Stimulated activated CD8-positive, alpha-beta memory T cell treated with anti-CD3 and anti-CD28 coated beads, Interleukin-4, amount 100 ng/mL, for 4 hours (primary cell): ENCODE measurements around the gene SLC25A42.
A peak's percentile ranks its signal among the peaks of the same experiment; 100 is the strongest.
"Not testable (repeated sequence)": the region's sequence is repeated elsewhere in the genome, so short reads cannot be mapped to it uniquely, and the experiment has no call there.

Source experiments
- DNase-seq, 2 donors: peaks; one replicate each; pipeline ENCODE4 v3.0.0-alpha.2; 2020; ENCODE audit warnings: low read depth in 2 of 2, low spot score in 1 of 2

The SLC25A42 gene, protein sequence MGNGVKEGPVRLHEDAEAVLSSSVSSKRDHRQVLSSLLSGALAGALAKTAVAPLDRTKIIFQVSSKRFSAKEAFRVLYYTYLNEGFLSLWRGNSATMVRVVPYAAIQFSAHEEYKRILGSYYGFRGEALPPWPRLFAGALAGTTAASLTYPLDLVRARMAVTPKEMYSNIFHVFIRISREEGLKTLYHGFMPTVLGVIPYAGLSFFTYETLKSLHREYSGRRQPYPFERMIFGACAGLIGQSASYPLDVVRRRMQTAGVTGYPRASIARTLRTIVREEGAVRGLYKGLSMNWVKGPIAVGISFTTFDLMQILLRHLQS

DNA sequence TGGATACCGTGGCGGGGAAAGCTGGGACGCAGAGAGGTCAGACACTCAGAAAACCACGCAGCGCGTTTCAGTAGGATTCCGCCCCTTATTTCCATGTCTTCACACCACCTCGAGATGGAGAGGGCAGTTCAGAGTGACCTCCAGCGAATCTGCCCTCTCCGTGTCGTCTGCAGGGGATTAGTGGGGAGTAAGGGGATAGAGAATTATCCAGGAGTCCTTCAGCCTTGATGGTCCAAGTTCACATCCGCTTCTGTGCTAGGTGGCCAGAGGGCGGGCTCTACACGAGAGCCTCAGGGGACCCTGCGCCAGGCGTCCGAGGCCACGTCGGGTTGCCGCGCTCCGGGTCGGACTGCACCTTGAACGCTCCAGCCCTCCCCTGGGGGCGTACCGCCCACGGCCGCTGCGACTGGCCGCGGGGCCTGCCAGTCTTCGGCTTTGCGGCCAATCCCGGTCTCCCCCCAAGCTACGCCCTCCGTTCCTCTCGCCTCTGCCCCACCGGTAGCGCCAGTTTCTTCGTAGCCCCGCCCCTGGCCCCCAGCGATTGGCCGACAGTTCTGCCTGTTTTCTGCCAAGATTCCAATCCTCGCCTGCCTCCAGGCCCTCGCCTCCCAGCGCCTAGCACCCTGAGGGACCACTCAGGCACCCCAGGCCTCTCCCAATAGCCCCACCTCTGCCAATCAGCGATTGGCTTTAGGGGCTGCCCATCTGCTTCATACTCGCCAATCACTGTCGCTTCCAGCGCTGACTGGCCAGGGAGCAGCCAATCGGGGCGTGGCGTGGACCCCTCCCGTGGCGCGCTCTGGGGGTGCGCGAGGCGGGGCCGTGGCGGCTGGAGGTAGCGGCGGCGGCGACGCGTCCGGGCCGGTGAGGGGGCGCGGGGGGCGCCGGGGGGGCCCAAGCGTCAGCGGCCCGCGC is at the start of gene SLC25A42:
SLC25A42 (plus strand) TSS at position 812 of the 915 bp plus-strand sequence. CDS start 32,131 bp downstream, outside the sequence.
- DNase-seq = peak; percentile 96 to 99

DNA sequence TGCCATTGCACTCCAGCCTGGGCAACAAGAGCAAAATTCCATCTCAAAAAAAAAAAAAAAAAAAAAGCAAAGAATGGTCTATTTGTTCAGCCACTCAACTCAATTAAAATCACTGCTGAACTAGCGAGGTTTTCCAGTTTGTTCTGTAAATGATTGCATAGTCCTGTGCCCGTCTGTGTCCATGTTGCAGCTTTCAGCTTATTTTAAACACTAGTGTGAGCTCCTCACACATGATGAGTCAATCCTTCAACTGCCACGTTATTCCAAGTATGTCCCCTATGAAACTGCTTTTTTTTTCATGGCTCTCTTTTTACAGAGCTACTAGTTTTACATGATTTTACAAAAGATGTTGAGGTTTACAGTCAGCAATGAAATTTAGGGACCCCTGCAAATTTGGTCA is 42.7 kb upstream of the SLC25A42 start:
- DNase-seq = no peak

DNA sequence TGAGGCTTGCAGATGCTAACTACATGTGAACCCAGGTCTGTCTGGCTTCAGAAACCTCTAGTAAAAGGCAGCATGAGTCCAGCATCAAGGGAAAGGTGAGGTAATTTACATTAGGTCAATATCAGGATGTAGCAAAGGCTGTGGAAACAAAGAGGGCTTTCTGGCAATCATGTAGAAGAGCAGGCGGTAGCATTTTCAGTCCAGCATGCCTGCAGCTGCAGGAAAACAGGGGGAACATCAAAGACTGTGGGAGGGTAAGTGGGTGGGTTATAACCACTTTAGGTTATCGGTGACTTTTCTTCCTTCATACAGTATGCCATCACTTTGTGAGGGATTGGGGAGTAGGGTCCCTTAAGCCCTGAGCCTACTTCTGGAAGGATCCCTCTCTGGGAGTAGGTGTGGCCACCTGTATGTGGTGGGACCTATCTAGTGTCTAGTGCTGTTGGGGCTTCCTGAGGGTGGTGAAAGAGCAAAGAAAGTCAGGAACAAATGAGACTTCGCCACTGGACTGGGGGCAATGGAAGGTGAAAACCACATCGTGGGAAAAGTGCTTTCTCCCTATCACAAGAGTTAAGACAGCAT is 41.3 kb upstream of the SLC25A42 start:
- DNase-seq = no peak

DNA sequence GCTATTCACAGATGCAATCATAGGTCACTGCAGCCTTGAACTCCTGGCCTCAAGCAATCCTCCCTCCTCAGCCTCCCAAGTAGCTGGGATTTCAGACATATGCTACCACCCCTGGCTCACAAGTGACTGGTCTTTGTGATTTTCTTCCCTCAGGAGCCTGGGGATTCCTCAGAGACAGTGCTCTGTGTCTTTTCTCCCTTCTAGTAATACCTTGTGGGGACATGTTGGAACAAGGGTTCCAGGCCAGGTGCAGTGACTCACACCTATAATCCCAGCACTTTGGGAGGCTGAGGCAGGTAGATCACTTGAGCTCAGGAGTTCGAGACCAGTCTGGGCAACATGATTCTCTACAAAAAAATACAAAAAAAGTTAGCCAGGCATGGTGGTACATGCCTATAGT is 40.4 kb upstream of the SLC25A42 start:
- not testable (repeated sequence) for DNase-seq

DNA sequence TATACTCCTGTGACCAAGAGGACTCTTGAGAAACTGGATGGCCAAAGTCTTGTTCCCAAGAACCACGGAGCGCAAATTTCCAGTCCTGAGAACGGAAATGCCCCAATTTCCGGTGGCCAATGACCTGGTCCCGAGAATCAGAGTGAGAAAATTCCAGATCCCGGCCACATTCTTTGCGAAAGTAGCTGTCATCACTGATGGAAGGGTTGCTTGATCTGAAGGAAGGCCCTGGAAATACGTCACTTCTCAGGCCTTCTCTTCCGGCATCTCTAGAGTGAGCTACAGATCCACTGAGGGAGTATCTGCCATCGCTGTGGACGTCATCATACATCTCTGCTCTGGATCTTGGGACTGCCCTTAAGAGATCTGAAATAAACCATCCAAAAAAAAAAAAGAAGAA is 37.9 kb upstream of the SLC25A42 start:
- DNase-seq = no peak

DNA sequence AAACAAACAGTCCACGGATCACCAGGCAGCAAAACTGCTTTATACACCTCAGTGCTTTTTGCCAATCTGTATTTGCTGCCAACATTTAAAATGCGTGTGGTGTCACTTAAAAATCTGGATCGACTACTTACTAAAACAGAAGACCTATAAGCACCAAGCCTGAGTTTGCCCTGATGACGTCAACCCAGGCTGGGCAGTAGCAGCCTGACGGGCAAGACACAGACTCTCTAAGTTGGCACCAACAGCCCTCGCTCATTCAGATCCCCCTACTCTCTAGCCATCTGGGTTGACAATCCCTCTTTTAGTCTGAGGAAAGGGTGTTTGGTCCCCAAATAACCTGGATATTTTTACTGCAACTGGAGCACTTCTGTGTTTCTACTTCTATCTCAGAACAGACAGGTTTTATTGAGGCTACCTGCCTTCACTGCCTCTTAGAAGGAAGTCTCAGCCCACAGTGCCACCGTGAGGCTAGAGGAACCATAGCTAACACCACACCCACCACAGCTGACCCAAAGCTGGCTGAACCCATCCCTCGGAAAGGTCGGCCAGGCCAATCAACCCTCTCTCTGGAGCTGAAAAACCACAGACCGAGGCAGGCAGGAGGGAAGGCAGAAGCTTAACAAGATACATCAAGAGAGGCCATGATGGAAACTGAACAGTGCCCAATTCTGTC is 37.4 kb upstream of the SLC25A42 start:
- DNase-seq = no peak

DNA sequence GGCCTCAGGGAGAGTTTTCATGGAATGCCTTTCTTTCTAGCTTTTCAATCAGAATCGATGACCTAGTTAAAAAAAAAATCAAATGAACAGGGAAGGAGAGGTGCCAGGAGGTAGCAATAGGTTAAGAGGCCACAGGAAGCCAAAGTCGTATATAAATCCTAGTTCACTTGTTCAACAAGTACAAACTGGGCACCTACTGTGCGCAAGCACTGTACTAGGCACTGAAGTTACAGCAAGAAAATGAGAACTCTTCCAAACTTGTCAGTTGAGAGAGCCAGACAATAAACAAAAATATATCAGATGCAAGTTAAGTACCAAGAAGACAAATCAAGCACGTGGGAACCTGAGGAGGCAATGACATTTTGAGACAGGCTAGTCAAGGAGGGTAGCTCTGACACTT is 36.6 kb upstream of the SLC25A42 start:
- no peak for DNase-seq

DNA sequence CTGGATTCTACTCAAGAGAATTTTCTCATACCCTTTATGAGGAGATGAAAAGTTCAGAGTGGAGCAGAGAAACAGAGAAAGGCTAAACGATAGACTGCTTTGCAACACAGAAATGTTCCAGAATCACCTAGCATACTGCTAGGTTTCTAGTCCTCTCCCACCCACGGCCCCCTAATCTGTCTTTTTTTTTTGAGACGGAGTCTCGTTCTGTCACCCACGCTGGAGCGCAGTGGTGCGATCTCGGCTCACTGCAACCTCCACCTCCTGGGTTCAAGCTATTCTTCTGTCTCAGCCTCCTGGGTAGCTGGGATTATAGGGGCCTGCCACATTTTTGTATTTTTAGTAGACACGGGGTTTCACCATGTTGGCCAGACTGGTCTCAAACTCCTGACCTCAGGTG is 35.3 kb upstream of the SLC25A42 start:
- DNase-seq = no peak

DNA sequence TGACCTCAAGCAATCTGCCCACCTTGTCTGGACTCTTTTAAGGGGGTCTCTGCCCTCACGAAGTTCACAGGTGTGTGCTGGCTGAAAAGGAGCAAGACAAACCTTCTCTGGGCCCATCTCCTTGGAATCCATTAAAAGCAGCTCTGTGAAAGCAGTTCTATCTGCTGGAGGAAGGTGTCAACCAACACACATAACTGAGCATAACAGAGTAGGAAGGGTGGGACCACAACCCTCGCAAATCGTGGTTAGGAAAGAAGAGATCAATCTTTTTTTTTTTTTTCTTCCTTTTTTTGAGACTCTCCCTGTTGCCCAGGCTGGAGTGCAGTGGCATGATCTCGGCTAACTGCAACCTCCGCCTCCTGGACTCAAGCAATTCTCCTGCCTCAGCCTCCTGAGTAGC is 31.9 kb upstream of the SLC25A42 start:
- no peak for DNase-seq

DNA sequence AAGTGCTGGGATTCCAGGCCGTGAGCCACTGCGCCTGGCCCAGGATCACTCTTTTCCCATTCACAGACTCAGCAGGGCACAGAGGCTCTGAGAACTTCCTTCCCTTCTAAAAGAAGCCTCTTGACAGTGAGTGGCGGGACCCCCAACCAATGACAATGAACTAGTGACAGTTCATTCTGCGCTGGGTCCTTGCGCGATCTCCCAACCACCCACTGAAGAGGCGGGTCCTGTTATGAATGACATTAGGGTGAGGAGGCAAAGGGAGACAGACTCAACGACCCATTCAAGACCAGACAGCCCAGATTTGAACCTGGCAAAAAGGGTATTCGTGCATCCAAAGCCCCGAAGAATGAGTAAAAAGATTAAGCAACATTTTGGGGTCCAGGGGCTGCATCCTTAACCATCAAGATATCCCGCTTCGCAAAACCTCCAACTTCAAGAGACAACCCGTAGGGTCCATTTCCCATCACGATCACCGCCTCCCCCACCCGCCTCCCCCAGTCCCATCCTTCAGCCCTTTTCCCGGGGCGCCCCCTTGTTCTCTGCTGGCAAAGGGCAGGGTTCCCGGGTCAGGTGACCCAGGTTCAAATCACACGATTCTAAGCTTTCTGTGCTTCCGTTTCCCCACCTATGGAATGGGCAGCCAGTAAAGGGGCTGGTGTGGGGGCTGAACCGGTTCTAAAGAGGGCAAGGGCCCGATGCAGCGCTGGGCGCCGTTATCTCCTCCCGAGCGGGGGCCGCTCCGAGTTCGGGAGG is 31.2 kb upstream of the SLC25A42 start:
- DNase-seq = peak; percentile 42 to 71

DNA sequence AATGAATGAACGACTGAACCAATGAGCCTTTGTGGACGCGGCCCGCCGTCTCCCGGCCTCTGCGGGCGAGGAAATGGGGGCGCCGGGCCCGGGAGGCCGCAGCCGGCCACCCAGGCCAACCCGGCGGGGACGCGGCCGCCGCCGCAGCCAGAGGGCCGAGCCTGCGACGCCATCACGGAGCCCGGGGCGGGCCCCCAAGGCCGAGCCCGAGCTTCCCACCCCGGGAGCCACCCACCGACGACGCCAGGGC is 30.7 kb upstream of the SLC25A42 start:
- no peak for DNase-seq

DNA sequence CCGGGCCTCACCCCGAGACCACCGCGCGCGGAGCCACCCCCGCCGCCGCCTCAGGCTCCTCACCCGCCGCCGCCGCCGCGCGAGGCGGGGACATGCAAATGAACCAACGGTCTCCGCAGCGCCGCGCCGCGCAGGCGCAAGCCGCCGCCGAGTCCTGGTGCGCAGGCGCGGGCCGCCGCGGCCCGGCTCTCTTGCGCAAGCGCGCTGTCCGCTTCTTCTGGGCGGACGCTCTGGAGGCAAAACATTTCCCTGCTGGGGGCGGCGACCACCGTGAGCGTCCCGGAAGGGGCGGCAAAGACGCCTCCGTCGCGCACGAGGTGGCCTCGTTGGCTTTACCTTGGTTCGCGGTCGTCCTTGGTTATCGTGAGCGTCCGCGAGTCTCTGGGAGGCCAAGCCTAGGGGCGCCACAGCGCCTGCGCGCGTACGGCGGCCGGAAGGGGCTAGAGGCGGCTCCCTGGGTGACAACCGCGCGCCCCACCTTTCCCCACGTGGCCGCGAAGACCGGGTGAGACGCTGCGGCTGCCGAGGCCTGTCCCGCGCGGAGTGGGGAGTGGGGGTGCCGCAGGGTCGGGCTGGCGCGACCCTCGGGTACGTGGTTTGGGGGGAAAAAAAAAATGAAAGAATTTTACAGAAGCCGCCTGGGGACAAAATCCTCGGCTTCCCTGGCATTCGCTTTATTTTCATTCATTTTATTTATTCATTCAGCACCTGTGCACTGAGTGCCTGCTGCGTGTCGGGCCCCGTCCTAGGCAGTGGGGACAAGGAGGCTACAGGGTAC is 30.2 kb upstream of the SLC25A42 start, which contains the start of the genes ARMC6 and SUGP2:
ARMC6 (plus strand) TSS at position 178 of the 778 bp plus-strand sequence. CDS start 607 bp downstream, outside the sequence.
SUGP2 (minus strand) TSS at position 92 of the 778 bp plus-strand sequence. CDS start 2,446 bp downstream, outside the sequence.
- peak; percentile 60 to 77 for DNase-seq

DNA sequence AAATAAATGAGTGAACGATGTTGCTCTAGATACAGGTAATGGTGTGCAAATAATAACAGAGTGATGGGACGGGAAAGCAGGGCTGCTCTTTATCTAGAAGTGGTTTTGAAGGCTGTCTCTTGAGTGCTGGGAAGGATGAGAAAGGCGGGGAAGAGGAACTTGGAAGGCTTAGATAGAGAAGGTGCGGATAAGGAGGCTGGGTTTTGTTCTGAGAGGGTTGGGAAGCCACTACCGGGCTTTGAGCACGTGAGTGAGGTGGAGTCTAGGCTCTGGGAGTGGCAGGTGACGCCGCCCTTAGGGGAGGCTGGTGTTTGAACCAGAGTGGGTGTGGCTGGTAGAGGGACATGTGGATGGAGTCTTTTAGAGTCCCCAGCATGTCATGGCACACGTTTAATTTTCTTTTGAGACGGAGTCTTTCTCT is 29.6 kb upstream of the SLC25A42 start:
- peak; percentile 36 to 40 for DNase-seq

DNA sequence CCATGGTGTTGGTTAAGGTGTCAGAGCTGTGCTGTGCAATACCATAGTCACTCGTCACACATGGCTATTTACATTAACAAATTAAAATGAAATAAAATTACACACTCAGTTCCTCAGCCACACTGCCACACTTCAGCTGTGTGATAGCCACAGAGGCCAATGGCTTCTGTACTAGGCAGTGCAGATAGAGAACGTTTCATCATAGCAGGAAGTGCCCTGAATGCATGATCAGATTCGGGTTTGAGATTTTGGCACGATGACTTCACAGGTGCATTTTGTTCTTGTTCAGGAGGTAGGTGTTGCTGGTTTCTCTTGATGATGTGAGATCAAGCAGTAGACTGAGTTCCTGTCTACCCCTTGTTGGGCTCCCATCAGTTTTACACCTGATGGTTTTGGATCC is 23.9 kb upstream of the SLC25A42 start:
- peak in 1 of 2 donors; percentile 6 for DNase-seq

DNA sequence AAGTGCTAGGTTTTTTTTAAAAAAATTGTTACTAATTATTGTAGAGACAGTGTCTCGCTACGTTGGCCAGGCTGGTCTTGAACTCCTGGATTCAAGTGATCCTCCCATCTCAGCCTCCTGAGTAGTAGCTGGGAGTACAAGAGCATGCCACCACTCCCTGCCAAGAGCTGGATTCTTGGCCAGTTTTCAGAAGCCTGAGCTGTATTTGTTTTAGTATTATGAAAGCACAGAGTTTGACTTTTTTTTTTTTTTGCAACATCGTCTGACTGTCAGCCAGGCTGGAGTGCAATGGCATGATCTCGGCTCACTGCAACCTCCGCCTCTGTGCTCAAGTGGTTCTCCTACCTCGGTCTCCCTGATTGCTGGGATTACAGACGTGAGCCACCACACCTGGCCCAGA is 23.4 kb upstream of the SLC25A42 start:
- no peak for DNase-seq

DNA sequence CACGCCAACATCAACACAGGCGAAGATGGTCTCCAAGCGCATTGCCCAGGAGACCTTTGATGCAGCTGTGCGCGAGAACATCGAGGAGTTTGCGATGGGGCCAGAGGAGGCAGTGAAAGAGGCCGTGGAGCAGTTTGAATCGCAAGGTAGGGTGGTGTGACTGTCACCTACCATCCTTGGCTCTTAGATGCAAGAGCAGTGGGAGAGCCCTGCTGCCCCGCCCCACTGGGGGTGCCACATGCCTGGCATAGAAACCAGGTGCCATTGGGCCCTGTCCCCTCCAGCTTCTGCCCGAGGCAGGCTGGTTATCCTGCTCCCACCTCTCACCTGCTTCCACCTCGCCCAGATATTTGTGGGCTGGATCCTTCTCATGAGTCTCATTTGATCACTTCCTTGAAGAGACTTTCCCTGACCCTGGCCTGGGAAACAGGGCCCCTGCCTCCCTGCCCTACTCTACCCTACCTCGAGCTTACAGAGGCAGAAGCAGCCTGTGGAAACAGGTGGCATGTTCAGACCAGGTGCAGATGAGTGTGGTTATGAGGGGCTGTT is 21.0 kb upstream of the SLC25A42 start:
- DNase-seq = no peak

DNA sequence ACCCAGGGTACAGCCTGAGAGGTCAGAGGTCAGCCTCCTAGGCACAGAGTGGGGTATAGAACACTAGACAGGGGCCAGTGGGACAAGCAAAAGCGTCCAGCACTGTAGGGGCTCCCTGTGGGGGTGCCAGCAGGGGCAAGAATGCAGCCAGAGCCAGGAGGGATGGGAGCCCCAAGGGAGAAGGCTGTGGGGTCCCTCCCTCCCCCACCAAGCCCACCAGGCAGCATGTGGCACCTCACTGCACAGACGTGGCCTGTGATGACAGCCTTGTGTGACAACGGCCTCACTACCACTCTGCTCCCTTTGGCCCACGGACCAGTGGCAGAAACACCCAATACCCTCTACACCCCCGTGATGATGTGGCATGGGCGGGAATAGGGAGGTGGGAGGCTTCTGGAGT is 20.3 kb upstream of the SLC25A42 start:
- DNase-seq = no peak

DNA sequence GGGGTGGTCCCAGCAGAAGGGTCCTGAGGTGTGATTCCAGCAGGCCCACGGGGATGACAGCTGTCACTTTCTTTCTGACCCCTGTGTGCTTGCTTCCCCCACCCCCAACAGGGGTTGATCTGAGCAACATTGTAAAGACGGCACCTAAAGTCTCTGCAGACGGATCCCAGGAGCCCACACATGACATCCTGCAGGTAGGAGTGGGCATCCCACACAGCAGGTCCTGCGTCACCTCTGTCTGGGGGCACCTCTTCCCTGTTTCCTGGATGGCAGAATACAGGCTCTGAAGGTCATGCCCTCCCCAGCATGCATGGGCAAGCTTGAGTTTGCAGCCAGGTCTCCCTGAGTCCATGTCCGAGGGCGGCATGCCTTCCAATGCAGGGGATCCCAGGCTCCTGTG is 19.9 kb upstream of the SLC25A42 start:
- no peak for DNase-seq

DNA sequence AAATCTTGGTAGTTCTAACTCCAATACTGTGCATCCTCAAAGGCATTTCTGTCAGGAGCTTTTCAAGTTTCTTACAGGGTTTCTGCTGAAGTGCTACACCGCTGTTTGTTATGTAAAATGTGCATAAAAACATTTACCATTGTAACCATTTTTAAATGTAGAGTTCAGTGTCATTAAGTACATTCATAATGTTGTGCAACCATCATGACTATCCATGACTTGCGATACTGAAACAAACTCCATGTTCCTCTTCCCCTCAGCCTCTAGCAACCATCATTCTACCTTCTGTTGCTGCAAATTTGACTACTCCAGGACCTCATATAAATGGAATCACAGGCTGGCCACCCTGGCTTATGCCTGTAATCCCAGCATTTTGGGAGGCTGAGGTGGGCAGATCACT is 14.4 kb upstream of the SLC25A42 start:
- no peak for DNase-seq

DNA sequence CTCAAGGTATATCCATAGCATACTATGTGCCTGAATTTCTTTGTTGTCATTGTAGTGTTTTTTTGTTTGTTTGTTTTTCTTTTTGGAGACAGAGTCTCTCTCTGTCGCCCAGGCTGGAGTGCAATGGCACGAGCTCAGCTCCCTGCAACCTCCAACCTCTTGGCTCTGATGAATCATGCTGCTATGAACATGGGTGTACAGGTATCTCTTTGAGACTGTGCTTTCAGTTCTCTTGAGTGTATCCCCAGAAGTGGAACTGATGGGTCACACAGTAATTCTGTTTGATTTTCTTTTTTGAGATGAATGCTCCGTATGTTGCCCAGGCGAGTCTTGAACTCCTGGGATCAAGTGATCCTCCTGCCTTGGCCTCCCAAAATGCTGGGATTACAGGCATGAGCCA is 13.7 kb upstream of the SLC25A42 start:
- DNase-seq = no peak
